Muscle of arm (tissue), 12 donors: ENCODE data around the gene EDDM13. TPM values are rescaled to one million over a fixed set of nuclear protein-coding genes. Genes with fewer than 3 reads are reported as not detected.
"Not testable (repeated sequence)": the region's sequence is repeated elsewhere in the genome, so short reads cannot be mapped to it uniquely, and the experiment has no call there.

Experiments
- DNase-seq: peaks from one replicate; pipeline ENCODE4 v3.0.0-alpha.2; 2013
- polyA plus RNA-seq, 12 donors: library from polyadenylated mRNA; unstranded; fragments of 120-200 nt; gene quantifications; one replicate each; pipeline ENCODE4 v1.2.1, GENCODE V29; 2013; ENCODE audit not compliant: insufficient read length in 12 of 12

Gene EDDM13
- polyA plus RNA-seq, 12 donors, result 0.88 to 7.0 (median 1.5) TPM; not detected in 2

GRCh38 chr19:56321254-56321988 lies 48.9 kb downstream of the EDDM13 start:
- no peak for DNase-seq

DNA sequence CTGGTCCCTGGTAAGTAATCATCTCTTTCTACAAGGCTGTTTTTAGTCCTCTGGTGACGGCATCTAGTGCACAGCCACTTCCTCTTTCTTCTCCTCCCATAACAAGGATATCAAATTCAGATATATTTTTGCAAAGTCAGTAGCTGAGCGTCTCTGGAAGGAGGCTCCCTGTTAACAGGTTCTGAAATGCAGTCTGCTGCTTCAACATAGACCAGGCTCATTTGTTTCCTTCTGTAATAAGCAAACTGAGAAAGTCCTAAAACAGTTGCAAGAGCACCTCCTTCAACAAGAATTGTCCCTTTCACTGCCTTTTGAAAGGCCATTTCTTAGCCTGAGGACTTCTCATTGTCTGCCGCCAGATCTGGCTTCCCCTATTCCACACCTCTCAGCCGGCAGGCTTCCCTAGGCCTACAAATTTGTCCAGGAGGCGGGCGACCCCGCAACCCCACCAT lies 49.5 kb downstream of the EDDM13 start:
- no peak for DNase-seq

DNA sequence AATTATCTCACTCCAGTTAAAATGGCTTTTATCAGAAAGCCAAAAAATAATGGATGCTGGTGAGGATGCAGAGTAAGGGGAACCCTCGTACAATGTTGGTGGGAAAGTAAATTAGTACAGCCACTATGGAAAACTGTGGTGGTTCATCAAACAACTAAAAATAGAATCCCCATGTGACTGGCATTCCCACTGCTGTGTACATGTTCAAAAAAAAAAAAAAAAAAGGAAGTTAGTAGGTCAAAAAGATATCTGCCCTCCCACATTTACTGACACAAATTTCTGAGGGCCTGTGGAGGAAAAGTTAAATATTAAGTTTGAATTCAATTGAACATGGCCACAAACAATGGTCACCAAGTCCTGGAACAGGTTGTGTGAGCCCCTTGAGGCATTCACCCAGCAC lies 51.9 kb downstream of the EDDM13 start:
- DNase-seq, result no peak

DNA sequence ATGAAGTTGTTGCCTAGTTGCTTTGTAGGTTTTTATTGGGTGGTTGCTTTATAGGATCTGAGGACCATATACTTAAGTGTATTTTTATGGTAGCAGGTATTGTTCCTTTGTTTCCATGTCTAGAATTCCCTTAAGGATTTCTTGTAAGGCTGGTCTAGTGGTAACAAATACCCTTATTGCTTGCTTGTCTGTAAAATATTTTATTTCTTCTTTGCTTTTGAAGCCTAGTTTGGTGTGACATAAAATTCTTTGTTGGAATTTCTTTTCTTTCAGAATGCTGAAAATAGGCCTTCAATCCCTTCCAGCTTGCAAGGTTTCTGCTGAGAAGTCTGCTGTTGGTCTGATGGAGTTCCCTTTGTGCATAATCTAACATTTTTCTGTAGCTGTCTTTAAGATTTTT lies 60.1 kb downstream of the EDDM13 start:
- no peak for DNase-seq

DNA sequence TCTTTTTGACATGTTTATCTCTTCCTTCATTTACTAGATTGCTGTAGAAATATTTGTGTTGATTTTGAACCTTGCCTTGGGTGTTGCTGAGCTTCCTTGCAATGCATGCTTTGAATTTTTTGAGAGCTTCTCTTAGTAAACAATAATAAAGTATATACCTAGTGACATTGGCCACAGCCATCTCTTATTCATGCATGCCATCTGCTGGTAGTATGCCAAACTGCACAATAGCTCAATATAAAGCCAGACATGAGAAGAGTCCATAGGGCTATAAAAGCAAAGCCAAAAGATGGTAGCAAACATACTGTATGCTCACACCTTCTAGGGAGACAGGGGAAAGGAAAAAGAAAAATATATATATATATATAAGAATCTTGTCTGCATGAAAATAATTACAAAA lies 61.0 kb downstream of the EDDM13 start:
- DNase-seq, result no peak

GRCh38 chr19:56335371-56335770 lies 62.8 kb downstream of the EDDM13 start:
- not testable (repeated sequence) for DNase-seq

DNA sequence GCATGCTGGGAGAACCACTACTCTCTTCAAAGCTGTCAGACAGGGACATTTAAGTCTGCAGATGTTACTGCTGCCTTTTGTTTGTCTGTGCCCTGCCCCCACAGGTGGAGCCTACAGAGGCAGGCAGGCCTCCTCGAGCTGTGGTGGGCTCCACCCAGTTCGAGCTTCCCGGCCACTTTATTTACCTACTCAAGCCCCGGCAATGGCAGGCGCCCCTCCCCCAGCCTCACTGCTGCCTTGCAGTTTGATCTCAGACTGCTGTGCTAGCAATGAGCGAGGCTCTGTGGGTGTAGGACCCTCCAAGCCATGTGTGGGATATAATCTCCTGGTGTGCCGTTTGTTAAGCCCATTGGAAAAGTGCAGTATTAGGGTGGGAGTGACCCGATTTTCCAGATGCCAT lies 64.5 kb downstream of the EDDM13 start:
- DNase-seq, result not testable (repeated sequence)

DNA sequence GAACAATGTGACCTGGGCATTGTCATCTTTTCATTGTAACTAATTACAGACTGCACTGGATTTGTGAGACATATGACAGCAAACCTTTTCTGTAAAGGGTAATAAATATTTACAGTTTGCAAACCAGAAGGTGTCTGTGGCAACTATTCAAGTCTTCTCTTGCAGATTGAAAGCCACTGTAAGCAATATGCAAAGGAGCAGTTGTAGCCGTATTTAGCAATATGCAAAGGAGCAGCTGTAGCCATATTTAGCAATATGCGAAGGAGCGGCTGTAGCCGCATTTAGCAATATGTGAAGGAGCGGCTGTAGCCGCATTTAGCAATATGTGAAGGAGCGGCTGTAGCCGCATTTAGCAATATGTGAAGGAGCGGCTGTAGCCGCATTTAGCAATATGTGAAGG lies 66.5 kb downstream of the EDDM13 start:
- DNase-seq, result not testable (repeated sequence)

- DNase-seq, result no peak
Measured at GRCh38 chr19:56341948-56342347, 69.4 kb downstream of the EDDM13 start.

DNA sequence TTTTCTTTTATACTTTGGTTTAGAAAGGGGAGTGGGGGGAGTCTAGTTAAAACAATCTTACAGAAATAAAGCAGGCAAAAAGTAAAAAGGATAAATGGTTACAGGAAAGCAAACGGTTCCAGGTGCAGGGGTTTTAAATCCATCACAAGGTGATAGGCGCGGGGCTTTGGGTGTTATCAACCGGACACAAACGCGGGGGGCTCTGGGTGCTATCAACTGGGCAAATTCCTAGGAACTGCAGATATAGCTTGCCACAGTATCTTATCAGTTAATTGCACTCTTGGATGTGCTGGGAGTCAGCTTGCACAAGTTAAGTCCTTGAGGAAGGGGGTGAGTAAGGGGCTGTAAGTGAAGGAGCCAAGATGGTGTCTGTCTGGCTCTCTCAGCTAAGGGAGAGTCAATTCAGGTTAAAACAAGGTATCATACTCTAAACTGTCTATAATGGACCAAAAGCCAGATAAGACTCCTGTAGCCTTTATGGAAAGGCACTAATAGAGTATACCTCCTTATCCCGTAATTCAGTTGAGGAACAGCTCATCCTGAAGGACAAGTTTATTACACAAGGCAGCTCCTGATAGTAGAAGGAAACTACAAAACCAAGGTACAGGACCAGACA lies 74.7 kb downstream of the EDDM13 start:
- DNase-seq, result no peak

GRCh38 chr19:56348289-56348877 lies 75.8 kb downstream of the EDDM13 start:
- no peak for DNase-seq

- peak; percentile 35 for DNase-seq
Measured at GRCh38 chr19:56350416-56351045, 78.0 kb downstream of the EDDM13 start.

DNA sequence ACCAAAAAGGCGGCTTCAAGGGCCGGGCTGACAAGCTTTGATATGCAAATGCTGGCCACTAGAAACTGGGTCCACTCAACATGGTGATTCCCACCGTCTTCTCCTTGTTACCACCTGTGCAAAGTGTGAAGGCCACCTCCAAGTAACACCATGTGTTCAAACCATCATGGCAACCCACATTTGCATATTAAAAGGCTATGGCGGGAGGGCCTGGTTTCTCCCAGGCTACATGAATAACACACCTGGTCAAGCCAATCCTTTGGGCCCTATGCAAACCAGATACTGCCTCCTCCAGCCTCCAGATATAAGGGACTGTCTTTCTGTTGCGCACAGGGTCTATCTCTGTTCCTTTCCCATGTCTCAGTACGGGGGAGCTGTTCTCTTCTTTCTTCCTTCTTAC lies 78.7 kb downstream of the EDDM13 start:
- DNase-seq, result no peak

- no peak for DNase-seq
Measured at GRCh38 chr19:56355517-56355916, 83.0 kb downstream of the EDDM13 start.

DNA sequence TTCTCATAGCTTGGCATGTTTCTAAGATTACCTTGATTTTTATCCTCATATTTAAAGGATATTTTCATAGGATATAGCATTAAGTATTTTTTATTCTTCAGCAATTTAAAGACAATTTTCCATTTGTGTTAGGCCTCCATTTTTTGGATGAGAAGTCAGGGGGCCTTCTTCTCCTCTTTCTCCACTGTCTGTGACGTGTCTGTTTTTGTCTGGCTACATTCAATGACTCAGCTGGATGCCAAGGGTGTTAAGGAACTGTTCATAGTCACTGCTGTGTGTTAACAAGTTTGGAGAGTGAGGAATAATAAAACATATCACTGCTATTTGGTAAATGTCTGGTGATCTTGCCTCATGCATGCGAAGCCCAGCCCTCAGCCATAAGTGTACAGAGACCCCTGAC lies 84.4 kb downstream of the EDDM13 start:
- DNase-seq, result no peak

Other genes starting within 250 kb of the EDDM13 start
- gene ZNF787, start 151.5 kb upstream of the EDDM13 start, polyA plus RNA-seq, result 10 to 100 TPM in 11 of 12 donors, not detected in 1; 11.1 to 42.9 (median 16.7) TPM
- gene ZNF444, start 131.5 kb upstream of the EDDM13 start, polyA plus RNA-seq, result 10 to 100 TPM in 11 of 12 donors, not detected in 1; 11.5 to 27.0 (median 14.4) TPM
- not detected for gene GALP, start 96.7 kb upstream of the EDDM13 start, polyA plus RNA-seq
- gene ZSCAN5B, start 75.0 kb upstream of the EDDM13 start, polyA plus RNA-seq, result under 1 TPM in 3 of 12 donors, not detected in 9; 0.13 to 0.27 (median 0.23) TPM
- gene ZSCAN5C, start 70.5 kb upstream of the EDDM13 start, polyA plus RNA-seq, result not detected
- 10 to 100 TPM in 1 of 12 donors, 1 to 10 TPM in 9, not detected in 2; 5.0 to 12.4 (median 7.3) TPM for gene ZSCAN5A, start 42.1 kb downstream of the EDDM13 start, polyA plus RNA-seq
- gene ZNF582, start 120.8 kb downstream of the EDDM13 start, polyA plus RNA-seq, result 1 to 10 TPM in 11 of 12 donors, not detected in 1; 4.9 to 9.4 (median 7.1) TPM
- 10 to 100 TPM in 1 of 12 donors, 1 to 10 TPM in 10, not detected in 1; 6.1 to 11.2 (median 7.6) TPM for gene ZNF583, start 131.6 kb downstream of the EDDM13 start, polyA plus RNA-seq
- 10 to 100 TPM in 9 of 12 donors, 1 to 10 TPM in 2, not detected in 1; 8.0 to 19.5 (median 11.5) TPM for gene ZNF667, start 204.6 kb downstream of the EDDM13 start, polyA plus RNA-seq
- 10 to 100 TPM in 10 of 12 donors, 1 to 10 TPM in 1, not detected in 1; 9.1 to 27.0 (median 18.6) TPM for gene ZNF471, start 235.1 kb downstream of the EDDM13 start, polyA plus RNA-seq